ENCODE results near the gene HOXA11.

- peak; percentile 24 for TF ChIP-seq POLR2A (IDR thresholded peaks at IDR 0.05)
- TF ChIP-seq, protein P1, sequence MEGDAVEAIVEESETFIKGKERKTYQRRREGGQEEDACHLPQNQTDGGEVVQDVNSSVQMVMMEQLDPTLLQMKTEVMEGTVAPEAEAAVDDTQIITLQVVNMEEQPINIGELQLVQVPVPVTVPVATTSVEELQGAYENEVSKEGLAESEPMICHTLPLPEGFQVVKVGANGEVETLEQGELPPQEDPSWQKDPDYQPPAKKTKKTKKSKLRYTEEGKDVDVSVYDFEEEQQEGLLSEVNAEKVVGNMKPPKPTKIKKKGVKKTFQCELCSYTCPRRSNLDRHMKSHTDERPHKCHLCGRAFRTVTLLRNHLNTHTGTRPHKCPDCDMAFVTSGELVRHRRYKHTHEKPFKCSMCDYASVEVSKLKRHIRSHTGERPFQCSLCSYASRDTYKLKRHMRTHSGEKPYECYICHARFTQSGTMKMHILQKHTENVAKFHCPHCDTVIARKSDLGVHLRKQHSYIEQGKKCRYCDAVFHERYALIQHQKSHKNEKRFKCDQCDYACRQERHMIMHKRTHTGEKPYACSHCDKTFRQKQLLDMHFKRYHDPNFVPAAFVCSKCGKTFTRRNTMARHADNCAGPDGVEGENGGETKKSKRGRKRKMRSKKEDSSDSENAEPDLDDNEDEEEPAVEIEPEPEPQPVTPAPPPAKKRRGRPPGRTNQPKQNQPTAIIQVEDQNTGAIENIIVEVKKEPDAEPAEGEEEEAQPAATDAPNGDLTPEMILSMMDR (IDR thresholded peaks at IDR 0.05 in 4 of 5, conservative IDR thresholded peaks at IDR 0.05 in 1 of 5), result no peak
These were observed 12.1 kb downstream of the HOXA11 start for GRCh38 chr7:27172823-27173510.

Measured in gastrocnemius medialis (tissue), 4 donors.